ENCODE measurements around the gene DGCR2.

DNA sequence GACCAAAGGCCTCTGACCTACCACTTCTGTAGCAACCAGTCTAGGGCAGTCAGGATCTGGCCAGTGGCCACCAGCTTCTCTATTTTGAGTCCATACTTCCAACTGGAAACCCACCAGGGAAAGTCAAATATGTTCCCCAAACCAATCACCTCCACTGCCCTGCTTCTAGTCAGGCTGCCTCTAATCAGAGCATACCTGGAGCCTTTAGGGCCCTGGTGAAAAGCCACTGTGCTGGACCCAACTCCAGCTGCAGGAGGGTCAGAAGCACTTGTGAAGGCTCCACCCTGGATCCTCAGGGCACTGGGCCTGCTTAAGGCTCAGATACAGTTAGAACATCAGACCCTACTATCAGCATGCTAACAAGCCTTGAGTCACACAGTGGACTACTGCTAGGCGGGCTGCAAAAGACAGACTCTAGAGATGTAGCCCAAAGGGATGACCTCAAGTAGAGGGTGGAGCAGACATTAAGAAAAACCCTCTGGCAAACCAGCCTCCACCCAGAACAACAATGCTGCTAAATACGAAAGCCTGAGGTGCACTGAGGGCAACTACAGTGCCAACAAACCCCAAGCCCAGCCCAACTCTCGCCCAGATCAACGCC is 69.2 kb downstream of the DGCR2 start:
- TF ChIP-seq, protein P1, sequence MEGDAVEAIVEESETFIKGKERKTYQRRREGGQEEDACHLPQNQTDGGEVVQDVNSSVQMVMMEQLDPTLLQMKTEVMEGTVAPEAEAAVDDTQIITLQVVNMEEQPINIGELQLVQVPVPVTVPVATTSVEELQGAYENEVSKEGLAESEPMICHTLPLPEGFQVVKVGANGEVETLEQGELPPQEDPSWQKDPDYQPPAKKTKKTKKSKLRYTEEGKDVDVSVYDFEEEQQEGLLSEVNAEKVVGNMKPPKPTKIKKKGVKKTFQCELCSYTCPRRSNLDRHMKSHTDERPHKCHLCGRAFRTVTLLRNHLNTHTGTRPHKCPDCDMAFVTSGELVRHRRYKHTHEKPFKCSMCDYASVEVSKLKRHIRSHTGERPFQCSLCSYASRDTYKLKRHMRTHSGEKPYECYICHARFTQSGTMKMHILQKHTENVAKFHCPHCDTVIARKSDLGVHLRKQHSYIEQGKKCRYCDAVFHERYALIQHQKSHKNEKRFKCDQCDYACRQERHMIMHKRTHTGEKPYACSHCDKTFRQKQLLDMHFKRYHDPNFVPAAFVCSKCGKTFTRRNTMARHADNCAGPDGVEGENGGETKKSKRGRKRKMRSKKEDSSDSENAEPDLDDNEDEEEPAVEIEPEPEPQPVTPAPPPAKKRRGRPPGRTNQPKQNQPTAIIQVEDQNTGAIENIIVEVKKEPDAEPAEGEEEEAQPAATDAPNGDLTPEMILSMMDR (IDR thresholded peaks at IDR 0.05): no peak
- no peak for TF ChIP-seq POLR2A (IDR thresholded peaks at IDR 0.05)

Measured in esophagus squamous epithelium (tissue), 4 donors.